Measurements from ENCODE around the gene NRXN3. TPM values are rescaled to one million over a fixed set of nuclear protein-coding genes. Genes with fewer than 3 reads are reported as not detected.

The NRXN3 gene
- total and polyA plus RNA-seq, 2 of the 13 experiments (the other 11 are each of a cell fraction or from before 2014, with no cell fraction given) = 0.03 TPM; not detected in 1

DNA sequence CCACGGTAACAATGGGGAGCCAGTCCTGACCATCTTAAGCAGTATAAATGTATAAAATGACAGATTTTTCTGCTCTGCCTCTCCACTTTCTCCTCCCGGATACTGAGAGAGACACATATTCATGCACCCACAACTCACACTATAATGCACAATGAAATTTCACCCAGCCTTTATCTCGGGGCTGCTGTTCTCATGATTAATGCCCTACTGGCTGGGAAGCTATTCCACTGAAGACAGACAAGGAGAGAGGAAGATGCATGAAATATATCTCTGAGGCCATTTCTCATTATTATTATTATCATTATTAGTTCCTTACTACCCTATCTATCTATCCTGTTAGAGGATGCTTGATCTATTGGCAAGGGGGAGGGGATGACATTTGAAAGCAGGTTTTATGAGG lies 1539.4 kb downstream of the NRXN3 start:
- no peak for ATAC-seq
- BruUV-seq (replicated peaks) = no TSS peak
- DNase-seq (ENCODE audit: low spot score) = no peak
- H3K4me3 ChIP-seq (replicated peaks in 1 of 3; ENCODE audit: insufficient read depth in 1 of 3, low read depth in 2 of 3, low read length in 3 of 3) = no peak overlapping the region
- no peak overlapping the region for H2AFZ ChIP-seq (ENCODE audit: low read length)
- H3K79me2 ChIP-seq (ENCODE audit: insufficient read depth, low read length) = no peaks in the 10 kb centered on the region
- intact Hi-C loops (cut with micrococcal nuclease; ENCODE audit: unreplicated experiment) = no loop called here
- H3K9me3 ChIP-seq (ENCODE audit: low read length) = peaks cover 64% of the 10 kb centered on the region
- WGBS (ENCODE audit: low lambda C conversion rate) = 31% methylated on average over 3 of the region's 3 CpGs
- TF ChIP-seq ZNF451 (CRISPR knock-in tag; IDR thresholded peaks at IDR 0.05) (no peak), MYNN (CRISPR knock-in tag; IDR thresholded peaks at IDR 0.05; ENCODE audit: low read depth) (no peak), MYC (CRISPR knock-in tag; IDR thresholded peaks at IDR 0.05; ENCODE audit: borderline replicate concordance) (no peak)
- TF ChIP-seq, protein P1, sequence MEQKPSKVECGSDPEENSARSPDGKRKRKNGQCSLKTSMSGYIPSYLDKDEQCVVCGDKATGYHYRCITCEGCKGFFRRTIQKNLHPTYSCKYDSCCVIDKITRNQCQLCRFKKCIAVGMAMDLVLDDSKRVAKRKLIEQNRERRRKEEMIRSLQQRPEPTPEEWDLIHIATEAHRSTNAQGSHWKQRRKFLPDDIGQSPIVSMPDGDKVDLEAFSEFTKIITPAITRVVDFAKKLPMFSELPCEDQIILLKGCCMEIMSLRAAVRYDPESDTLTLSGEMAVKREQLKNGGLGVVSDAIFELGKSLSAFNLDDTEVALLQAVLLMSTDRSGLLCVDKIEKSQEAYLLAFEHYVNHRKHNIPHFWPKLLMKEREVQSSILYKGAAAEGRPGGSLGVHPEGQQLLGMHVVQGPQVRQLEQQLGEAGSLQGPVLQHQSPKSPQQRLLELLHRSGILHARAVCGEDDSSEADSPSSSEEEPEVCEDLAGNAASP (CRISPR knock-in tag; IDR thresholded peaks at IDR 0.05; ENCODE audit: borderline replicate concordance) = no peak
- TF ChIP-seq, protein P2, sequence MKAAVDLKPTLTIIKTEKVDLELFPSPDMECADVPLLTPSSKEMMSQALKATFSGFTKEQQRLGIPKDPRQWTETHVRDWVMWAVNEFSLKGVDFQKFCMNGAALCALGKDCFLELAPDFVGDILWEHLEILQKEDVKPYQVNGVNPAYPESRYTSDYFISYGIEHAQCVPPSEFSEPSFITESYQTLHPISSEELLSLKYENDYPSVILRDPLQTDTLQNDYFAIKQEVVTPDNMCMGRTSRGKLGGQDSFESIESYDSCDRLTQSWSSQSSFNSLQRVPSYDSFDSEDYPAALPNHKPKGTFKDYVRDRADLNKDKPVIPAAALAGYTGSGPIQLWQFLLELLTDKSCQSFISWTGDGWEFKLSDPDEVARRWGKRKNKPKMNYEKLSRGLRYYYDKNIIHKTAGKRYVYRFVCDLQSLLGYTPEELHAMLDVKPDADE (CRISPR knock-in tag; IDR thresholded peaks at IDR 0.05) = no peak
- TF ChIP-seq, protein P3, sequence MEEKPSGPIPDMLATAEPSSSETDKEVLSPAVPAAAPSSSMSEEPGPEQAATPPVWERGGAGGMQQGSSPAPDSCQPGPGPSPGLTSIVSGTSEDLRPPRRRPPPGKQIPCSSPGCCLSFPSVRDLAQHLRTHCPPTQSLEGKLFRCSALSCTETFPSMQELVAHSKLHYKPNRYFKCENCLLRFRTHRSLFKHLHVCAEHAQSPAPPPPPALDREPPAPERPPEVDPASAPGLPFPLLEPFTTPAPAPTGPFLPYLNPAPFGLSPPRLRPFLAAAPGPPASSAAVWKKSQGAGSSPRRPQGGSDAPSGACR (CRISPR knock-in tag; IDR thresholded peaks at IDR 0.05) = no peak
- no peak for FAIRE-seq
- H3K9ac ChIP-seq (ENCODE audit: insufficient read depth, low read depth, low read length) = no peak overlapping the region
- H3K4me1 ChIP-seq (ENCODE audit: insufficient read depth, low read length) = no peaks in the 10 kb centered on the region
- in situ Hi-C loops (cut with HindIII; ENCODE audit: extremely low pct_ligation_motif_present, low pct_unique_long_range_greater_than_20kb) = no loop called here
- no peaks in the 10 kb centered on the region for H3K27me3 ChIP-seq (ENCODE audit: control insufficient read depth in 1 of 2, insufficient read depth in 2 of 2, low read length in 2 of 2)
- POLR2A ChIA-PET = no interaction called here
- no peak overlapping the region for H3K4me2 ChIP-seq (ENCODE audit: low read depth, low read length)
- CTCF ChIA-PET (ENCODE audit: low intra/inter-chr PET ratio, low total read pairs) = no interaction called here
- H4K20me1 ChIP-seq (ENCODE audit: insufficient read depth, low read length) = no peaks in the 10 kb centered on the region
- H3K36me3 ChIP-seq (replicated peaks in 1 of 2; ENCODE audit: control insufficient read depth in 1 of 2, insufficient read depth in 2 of 2, low read length in 2 of 2) = no peaks in the 10 kb centered on the region
- no peak overlapping the region for H3K27ac ChIP-seq (ENCODE audit: extremely low read length, insufficient read depth, low read length)

Data from HepG2 (cell line).